ENCODE results near the gene DAPL1. TPM values are rescaled to one million over a fixed set of nuclear protein-coding genes. Genes with fewer than 3 reads are reported as not detected.

Gene DAPL1
- polyA plus RNA-seq, 1 of the 3 experiments (the other 2 are of a cell fraction): not detected

- no peak for TF ChIP-seq REST (IDR thresholded peaks at IDR 0.05; ENCODE audit: low read depth, low read length)
- TF ChIP-seq YY1 (IDR thresholded peaks at IDR 0.05; ENCODE audit: low read depth): no peak
- no peak for TF ChIP-seq EP300 (IDR thresholded peaks at IDR 0.05; ENCODE audit: borderline replicate concordance in 1 of 2, low read depth in 1 of 2, low read length in 1 of 2)
- TF ChIP-seq GATA2 (CRISPR knock-in tag; IDR thresholded peaks at IDR 0.05): no peak
- TF ChIP-seq CHD2 (IDR thresholded peaks at IDR 0.05; ENCODE audit: low read length, partially characterized antibody): no peak
- TF ChIP-seq RAD21 (IDR thresholded peaks at IDR 0.05; ENCODE audit: low read length): no peak
- TF ChIP-seq CTCF (IDR thresholded peaks at IDR 0.05): no peak
Observed at GRCh38 chr2:158776231-158776630, 18.9 kb upstream of the DAPL1 start (continued).

GRCh38 chr2:158777077-158777476 is 18.0 kb upstream of the DAPL1 start:
- Histone ChIP-seq H3F3A (replicated peaks; ENCODE audit: insufficient read depth) (no peaks in the 10 kb centered on the region), H3K4me2 (no peak overlapping the region), H3K9me3 (no peaks in the 10 kb centered on the region), H4K20me1 (ENCODE audit: insufficient read depth) (no peaks in the 10 kb centered on the region), H3K9me2 (no peaks in the 10 kb centered on the region), H3K9ac (no peak overlapping the region), H3K4me3 (ENCODE audit: low read depth in 2 of 2, low read length in 1 of 2) (no peak overlapping the region), H2AFZ (ENCODE audit: low read depth) (no peak overlapping the region), H3K4me1 (ENCODE audit: control insufficient read depth in 1 of 2, insufficient read depth in 2 of 2, low read depth in 1 of 2, low read length in 1 of 2) (no peaks in the 10 kb centered on the region; a peak in 1 of 4 replicates), H3K27me3 (ENCODE audit: insufficient read depth) (no peaks in the 10 kb centered on the region), H3K27ac (ENCODE audit: low read depth in 2 of 2, low read length in 1 of 2) (no peak overlapping the region), H3K79me2 (ENCODE audit: insufficient read depth) (no peaks in the 10 kb centered on the region), H3K36me3 (replicated peaks in 1 of 2; ENCODE audit: control insufficient read depth in 1 of 2, insufficient read depth in 2 of 2, low read length in 1 of 2) (no peaks in the 10 kb centered on the region)
- DNase-seq: no peak
- WGBS (ENCODE audit: low lambda C conversion rate): 69% methylated on average over 3 of the region's 3 CpGs
- ChIA-PET CTCF (no interaction called here), POLR2A (no interaction called here)
- no peak for TF ChIP-seq FOXJ3 (CRISPR knock-in tag; IDR thresholded peaks at IDR 0.05)
- no peak for TF ChIP-seq EZH2phosphoT487 (IDR thresholded peaks at IDR 0.05; ENCODE audit: borderline replicate concordance, low read depth)
- TF ChIP-seq RXRA (IDR thresholded peaks at IDR 0.05; ENCODE audit: borderline replicate concordance, low read depth): no peak
- TF ChIP-seq, protein P1, sequence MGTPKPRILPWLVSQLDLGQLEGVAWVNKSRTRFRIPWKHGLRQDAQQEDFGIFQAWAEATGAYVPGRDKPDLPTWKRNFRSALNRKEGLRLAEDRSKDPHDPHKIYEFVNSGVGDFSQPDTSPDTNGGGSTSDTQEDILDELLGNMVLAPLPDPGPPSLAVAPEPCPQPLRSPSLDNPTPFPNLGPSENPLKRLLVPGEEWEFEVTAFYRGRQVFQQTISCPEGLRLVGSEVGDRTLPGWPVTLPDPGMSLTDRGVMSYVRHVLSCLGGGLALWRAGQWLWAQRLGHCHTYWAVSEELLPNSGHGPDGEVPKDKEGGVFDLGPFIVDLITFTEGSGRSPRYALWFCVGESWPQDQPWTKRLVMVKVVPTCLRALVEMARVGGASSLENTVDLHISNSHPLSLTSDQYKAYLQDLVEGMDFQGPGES (IDR thresholded peaks at IDR 0.05; ENCODE audit: low read depth, low read length): no peak
